Liver (tissue), 9 donors: ENCODE results near the gene CEP126. TPM values are rescaled to one million over a fixed set of nuclear protein-coding genes. Genes with fewer than 3 reads are reported as not detected.

ENCODE experiments used
- DNase-seq: peaks from one replicate; pipeline ENCODE4 v3.0.0-alpha.2; 2017; ENCODE audit warnings: low spot score
- H3K27ac ChIP-seq, 2 donors: one replicate each; pipeline ENCODE4 v1.7.0; 2013; ENCODE audit warnings: inconsistent platforms in 2 of 2, low read length in 2 of 2, control low read depth in 1 of 2, low read depth in 1 of 2, mild to moderate bottlenecking in 1 of 2
- H3K27me3 ChIP-seq, 4 donors: one replicate each; pipeline versions ENCODE4 v1.6.1 to v1.7.0; 2013; ENCODE audit warnings: low read length in 3 of 4, inconsistent platforms in 1 of 4, mild to moderate bottlenecking in 1 of 4, moderate library complexity in 1 of 4; ENCODE audit not compliant: control insufficient read depth in 4 of 4, insufficient read depth in 4 of 4
- H3K36me3 ChIP-seq, 4 donors: one replicate each; pipeline versions ENCODE4 v1.6.1 to v1.7.0; 2013; ENCODE audit warnings: low read length in 3 of 4, mild to moderate bottlenecking in 3 of 4, low read depth in 1 of 4, moderate library complexity in 1 of 4; ENCODE audit not compliant: control insufficient read depth in 4 of 4, insufficient read depth in 3 of 4
- H3K4me1 ChIP-seq, 4 donors: one replicate each; pipeline versions ENCODE4 v1.6.1 to v1.7.0; 2013; ENCODE audit warnings: low read length in 3 of 4, mild to moderate bottlenecking in 3 of 4, moderate library complexity in 1 of 4; ENCODE audit not compliant: control insufficient read depth in 4 of 4, insufficient read depth in 4 of 4
- H3K4me3 ChIP-seq, 3 donors: one replicate each; pipeline versions ENCODE4 v1.6.1 to v1.7.0; 2013; ENCODE audit warnings: low read length in 3 of 3, control low read depth in 1 of 3, low read depth in 1 of 3, mild to moderate bottlenecking in 1 of 3
- H3K9ac ChIP-seq, 2 donors: one replicate each; pipeline ENCODE4 v1.7.0; 2013; ENCODE audit warnings: low read length in 2 of 2, mild to moderate bottlenecking in 2 of 2, moderate library complexity in 2 of 2, control low read depth in 1 of 2, low read depth in 1 of 2
- H3K9me3 ChIP-seq, 4 donors: one replicate each; pipeline versions ENCODE4 v1.6.1 to v1.7.0; 2013; ENCODE audit warnings: low read length in 3 of 4; ENCODE audit not compliant: control insufficient read depth in 4 of 4
- FOXA1 ChIP-seq: IDR thresholded peaks from 2 replicates; pipeline ENCODE4 v1.6.1; 2016; ENCODE audit warnings: antibody characterized with exemption
- FOXA2 ChIP-seq: IDR thresholded peaks from 2 replicates; pipeline ENCODE4 v1.6.1; 2016; ENCODE audit warnings: antibody characterized with exemption
- GABPA ChIP-seq, 2 donors: IDR thresholded peaks in 1 of 2; conservative IDR thresholded peaks in 1 of 2; 2 replicates each; pipeline ENCODE4 v1.6.1; 2016; ENCODE audit warnings: antibody characterized with exemption in 2 of 2, mild to moderate bottlenecking in 1 of 2, moderate library complexity in 1 of 2
- HNF4A ChIP-seq, 2 donors: conservative IDR thresholded peaks; 2 replicates each; pipeline ENCODE4 v1.6.1; 2016; ENCODE audit warnings: antibody characterized with exemption in 2 of 2, mild to moderate bottlenecking in 2 of 2
- HNF4G ChIP-seq: IDR thresholded peaks from 2 replicates; pipeline ENCODE4 v1.6.1; 2016; ENCODE audit warnings: antibody characterized with exemption
- JUND ChIP-seq, 2 donors: IDR thresholded peaks; 2 replicates each; pipeline ENCODE4 v1.6.1; 2016; ENCODE audit warnings: antibody characterized with exemption in 2 of 2
- NR2F2 ChIP-seq: IDR thresholded peaks from 2 replicates; pipeline ENCODE4 v1.6.1; 2016; ENCODE audit warnings: antibody characterized with exemption
- RAD21 ChIP-seq, 2 donors: IDR thresholded peaks; 2 replicates each; pipeline ENCODE4 v1.6.1; 2016; ENCODE audit warnings: antibody characterized with exemption in 2 of 2, mild to moderate bottlenecking in 2 of 2
- RXRA ChIP-seq, 2 donors: IDR thresholded peaks; 2 replicates each; pipeline ENCODE4 v1.6.1; 2017 to 2018; ENCODE audit warnings: antibody characterized with exemption in 2 of 2, mild to moderate bottlenecking in 1 of 2
- SP1 ChIP-seq: IDR thresholded peaks from 2 replicates; pipeline ENCODE4 v1.6.1; 2018; ENCODE audit warnings: antibody characterized with exemption, mild to moderate bottlenecking
- TAF1 ChIP-seq: conservative IDR thresholded peaks from 2 replicates; pipeline ENCODE4 v1.6.1; 2016; ENCODE audit warnings: antibody characterized with exemption, mild to moderate bottlenecking
- YY1 ChIP-seq: IDR thresholded peaks from 2 replicates; pipeline ENCODE4 v1.6.1; 2016; ENCODE audit warnings: antibody characterized with exemption, mild to moderate bottlenecking
- WGBS: extraction: QIAGEN DNeasy Blood & Tissue Kit; methylation state at CpG from one replicate; pipeline ENCODE4 v1.1.7; 2013; 5-methylcytosine and 5-hydroxymethylcytosine counted together
- polyA plus RNA-seq, 2 donors: library from polyadenylated mRNA; stranded (reverse) in 1 of 2; unstranded in 1 of 2; fragments of 200-250 nt in 1 of 2; fragments of >200 nt in 1 of 2; fragmentation: Nextera tagmentation in 1 of 2; extraction: Ambion mirVana in 1 of 2; gene quantifications; one replicate each; pipeline versions ENCODE4 v1.2.1 to v1.2.3, GENCODE V29; 2013 to 2015
- total RNA-seq, 2 donors: library from RNA; depleted of rRNA; stranded (reverse); fragments of >200 nt; gene quantifications; one replicate each; pipeline ENCODE4 v1.2.3, GENCODE V29; 2014
- TF ChIP-seq, protein P1 (sequence below): IDR thresholded peaks from 2 replicates; pipeline ENCODE4 v1.6.1; 2016; ENCODE audit warnings: antibody characterized with exemption, mild to moderate bottlenecking
- TF ChIP-seq, protein P2 (sequence below): fragments of 150-350 bp; IDR thresholded peaks from 2 replicates; pipeline ENCODE4 v1.5.1; 2017; ENCODE audit warnings: improper control_type of control experiment, low read depth, low read length; ENCODE audit not compliant: missing input control
- TF ChIP-seq, protein P3 (sequence below): IDR thresholded peaks from 2 replicates; pipeline ENCODE4 v1.6.1; 2016; ENCODE audit warnings: antibody characterized with exemption
- TF ChIP-seq, protein P4 (sequence below): IDR thresholded peaks from 2 replicates; pipeline ENCODE4 v1.6.1; 2016; ENCODE audit warnings: antibody characterized with exemption
- TF ChIP-seq, protein P5 (sequence below): IDR thresholded peaks from 2 replicates; pipeline ENCODE4 v1.6.1; 2016; ENCODE audit warnings: antibody characterized with exemption
- donor health status: healthy.
- donor health status: healthy.
- donor health status: healthy.
- donor health status: healthy.
- donor health status: healthy.

The CEP126 gene
- total and polyA plus RNA-seq, 4 donors = 0.02 to 0.75 (median 0.16) TPM

DNA sequence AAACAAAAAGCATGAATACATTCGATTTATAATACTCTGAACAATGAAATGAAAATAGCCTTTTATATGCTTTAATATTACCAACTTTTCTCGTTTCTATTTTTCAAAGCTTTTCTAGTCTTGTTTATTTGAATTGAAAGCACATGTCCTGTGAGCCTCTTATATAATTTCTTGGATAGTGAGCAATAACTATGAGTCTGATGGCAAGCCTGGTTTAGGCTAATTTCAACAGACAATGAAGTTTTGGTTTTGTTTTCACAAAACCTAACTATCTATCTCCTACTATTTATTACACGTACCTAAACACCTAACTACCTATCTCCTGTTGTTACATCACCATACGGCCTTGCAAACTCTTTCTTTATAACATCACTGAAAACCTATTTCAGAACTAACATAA lies 29.2 kb upstream of the CEP126 start (continued):
- TF ChIP-seq, protein P1, sequence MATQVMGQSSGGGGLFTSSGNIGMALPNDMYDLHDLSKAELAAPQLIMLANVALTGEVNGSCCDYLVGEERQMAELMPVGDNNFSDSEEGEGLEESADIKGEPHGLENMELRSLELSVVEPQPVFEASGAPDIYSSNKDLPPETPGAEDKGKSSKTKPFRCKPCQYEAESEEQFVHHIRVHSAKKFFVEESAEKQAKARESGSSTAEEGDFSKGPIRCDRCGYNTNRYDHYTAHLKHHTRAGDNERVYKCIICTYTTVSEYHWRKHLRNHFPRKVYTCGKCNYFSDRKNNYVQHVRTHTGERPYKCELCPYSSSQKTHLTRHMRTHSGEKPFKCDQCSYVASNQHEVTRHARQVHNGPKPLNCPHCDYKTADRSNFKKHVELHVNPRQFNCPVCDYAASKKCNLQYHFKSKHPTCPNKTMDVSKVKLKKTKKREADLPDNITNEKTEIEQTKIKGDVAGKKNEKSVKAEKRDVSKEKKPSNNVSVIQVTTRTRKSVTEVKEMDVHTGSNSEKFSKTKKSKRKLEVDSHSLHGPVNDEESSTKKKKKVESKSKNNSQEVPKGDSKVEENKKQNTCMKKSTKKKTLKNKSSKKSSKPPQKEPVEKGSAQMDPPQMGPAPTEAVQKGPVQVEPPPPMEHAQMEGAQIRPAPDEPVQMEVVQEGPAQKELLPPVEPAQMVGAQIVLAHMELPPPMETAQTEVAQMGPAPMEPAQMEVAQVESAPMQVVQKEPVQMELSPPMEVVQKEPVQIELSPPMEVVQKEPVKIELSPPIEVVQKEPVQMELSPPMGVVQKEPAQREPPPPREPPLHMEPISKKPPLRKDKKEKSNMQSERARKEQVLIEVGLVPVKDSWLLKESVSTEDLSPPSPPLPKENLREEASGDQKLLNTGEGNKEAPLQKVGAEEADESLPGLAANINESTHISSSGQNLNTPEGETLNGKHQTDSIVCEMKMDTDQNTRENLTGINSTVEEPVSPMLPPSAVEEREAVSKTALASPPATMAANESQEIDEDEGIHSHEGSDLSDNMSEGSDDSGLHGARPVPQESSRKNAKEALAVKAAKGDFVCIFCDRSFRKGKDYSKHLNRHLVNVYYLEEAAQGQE = no peak
- TF ChIP-seq HNF4A (conservative IDR thresholded peaks at IDR 0.05) (no peak), HNF4G (no peak), FOXA1 (no peak)

DNA sequence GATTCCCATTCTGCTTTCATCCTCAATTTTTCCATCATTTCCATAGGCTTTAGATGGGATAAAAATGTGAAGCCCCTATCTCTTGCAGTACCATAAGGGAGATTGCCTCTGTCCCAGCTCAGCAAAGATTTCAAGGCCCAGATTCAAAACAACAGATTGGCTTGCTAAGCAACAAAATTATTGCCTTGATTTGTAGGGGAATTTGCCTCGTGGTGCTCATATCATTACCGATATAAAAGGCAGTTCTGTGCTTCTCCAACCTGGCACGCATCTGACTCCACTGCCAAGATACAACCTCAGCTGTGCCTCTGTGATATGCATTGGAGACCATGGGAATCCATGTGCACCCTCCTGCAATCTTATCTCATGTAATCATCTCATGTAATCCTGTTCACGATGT lies 25.0 kb upstream of the CEP126 start:
- TF ChIP-seq HNF4A (conservative IDR thresholded peaks at IDR 0.05) (no peak), TAF1 (no peak), RXRA (IDR thresholded peaks at IDR 0.05) (no peak), SP1 (no peak), YY1 (no peak), RAD21 (IDR thresholded peaks at IDR 0.05) (no peak), GABPA (IDR thresholded peaks at IDR 0.05 in 1 of 2, conservative IDR thresholded peaks at IDR 0.05 in 1 of 2) (no peak), FOXA1 (no peak), FOXA2 (no peak), HNF4G (no peak), NR2F2 (no peak), JUND (IDR thresholded peaks at IDR 0.05) (no peak)
- TF ChIP-seq, protein P2, sequence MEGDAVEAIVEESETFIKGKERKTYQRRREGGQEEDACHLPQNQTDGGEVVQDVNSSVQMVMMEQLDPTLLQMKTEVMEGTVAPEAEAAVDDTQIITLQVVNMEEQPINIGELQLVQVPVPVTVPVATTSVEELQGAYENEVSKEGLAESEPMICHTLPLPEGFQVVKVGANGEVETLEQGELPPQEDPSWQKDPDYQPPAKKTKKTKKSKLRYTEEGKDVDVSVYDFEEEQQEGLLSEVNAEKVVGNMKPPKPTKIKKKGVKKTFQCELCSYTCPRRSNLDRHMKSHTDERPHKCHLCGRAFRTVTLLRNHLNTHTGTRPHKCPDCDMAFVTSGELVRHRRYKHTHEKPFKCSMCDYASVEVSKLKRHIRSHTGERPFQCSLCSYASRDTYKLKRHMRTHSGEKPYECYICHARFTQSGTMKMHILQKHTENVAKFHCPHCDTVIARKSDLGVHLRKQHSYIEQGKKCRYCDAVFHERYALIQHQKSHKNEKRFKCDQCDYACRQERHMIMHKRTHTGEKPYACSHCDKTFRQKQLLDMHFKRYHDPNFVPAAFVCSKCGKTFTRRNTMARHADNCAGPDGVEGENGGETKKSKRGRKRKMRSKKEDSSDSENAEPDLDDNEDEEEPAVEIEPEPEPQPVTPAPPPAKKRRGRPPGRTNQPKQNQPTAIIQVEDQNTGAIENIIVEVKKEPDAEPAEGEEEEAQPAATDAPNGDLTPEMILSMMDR = no peak
- TF ChIP-seq, protein P3, sequence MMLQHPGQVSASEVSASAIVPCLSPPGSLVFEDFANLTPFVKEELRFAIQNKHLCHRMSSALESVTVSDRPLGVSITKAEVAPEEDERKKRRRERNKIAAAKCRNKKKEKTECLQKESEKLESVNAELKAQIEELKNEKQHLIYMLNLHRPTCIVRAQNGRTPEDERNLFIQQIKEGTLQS = no peak
- TF ChIP-seq, protein P4, sequence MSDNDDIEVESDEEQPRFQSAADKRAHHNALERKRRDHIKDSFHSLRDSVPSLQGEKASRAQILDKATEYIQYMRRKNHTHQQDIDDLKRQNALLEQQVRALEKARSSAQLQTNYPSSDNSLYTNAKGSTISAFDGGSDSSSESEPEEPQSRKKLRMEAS = no peak
- TF ChIP-seq, protein P5, sequence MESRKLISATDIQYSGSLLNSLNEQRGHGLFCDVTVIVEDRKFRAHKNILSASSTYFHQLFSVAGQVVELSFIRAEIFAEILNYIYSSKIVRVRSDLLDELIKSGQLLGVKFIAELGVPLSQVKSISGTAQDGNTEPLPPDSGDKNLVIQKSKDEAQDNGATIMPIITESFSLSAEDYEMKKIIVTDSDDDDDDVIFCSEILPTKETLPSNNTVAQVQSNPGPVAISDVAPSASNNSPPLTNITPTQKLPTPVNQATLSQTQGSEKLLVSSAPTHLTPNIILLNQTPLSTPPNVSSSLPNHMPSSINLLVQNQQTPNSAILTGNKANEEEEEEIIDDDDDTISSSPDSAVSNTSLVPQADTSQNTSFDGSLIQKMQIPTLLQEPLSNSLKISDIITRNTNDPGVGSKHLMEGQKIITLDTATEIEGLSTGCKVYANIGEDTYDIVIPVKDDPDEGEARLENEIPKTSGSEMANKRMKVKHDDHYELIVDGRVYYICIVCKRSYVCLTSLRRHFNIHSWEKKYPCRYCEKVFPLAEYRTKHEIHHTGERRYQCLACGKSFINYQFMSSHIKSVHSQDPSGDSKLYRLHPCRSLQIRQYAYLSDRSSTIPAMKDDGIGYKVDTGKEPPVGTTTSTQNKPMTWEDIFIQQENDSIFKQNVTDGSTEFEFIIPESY = no peak
- 86% methylated on average over 4 of the region's 4 CpGs for WGBS

More for the DNA sequence above, 25.0 kb upstream of the CEP126 start:
- no peak overlapping the region for H3K27ac ChIP-seq
- no peak overlapping the region for H3K4me3 ChIP-seq
- no peak overlapping the region for H3K9ac ChIP-seq
- no peaks in the 10 kb centered on the region for H3K36me3 ChIP-seq
- H3K4me1 ChIP-seq = no peaks in the 10 kb centered on the region
- DNase-seq = no peak
- no peaks in the 10 kb centered on the region for H3K9me3 ChIP-seq
- H3K27me3 ChIP-seq = no peaks in the 10 kb centered on the region
